Ascending aorta (tissue), 2 donors: ENCODE measurements around the gene MED27. TPM values are rescaled to one million over a fixed set of nuclear protein-coding genes. Genes with fewer than 3 reads are reported as not detected.

Experiments used
- DNase-seq, 2 donors: peaks; one replicate each; pipeline ENCODE4 v3.0.0-alpha.2; 2019; ENCODE audit warnings: low spot score in 2 of 2
- H3K27ac ChIP-seq, 2 donors: fragments of 200-600 bp; sonication (generic); one replicate each; pipeline ENCODE4 v1.5.1; 2016 to 2017; ENCODE audit warnings: mild to moderate bottlenecking in 1 of 2
- H3K27me3 ChIP-seq: fragments of 200-600 bp; sonication (generic); one replicate; pipeline ENCODE4 v1.5.1; 2017
- H3K36me3 ChIP-seq, 2 donors: fragments of 200-600 bp; sonication (generic); one replicate each; pipeline ENCODE4 v1.5.1; 2016
- H3K4me1 ChIP-seq, 2 donors: fragments of 200-600 bp; sonication (generic); one replicate each; pipeline ENCODE4 v1.5.1; 2016 to 2017; ENCODE audit warnings: mild to moderate bottlenecking in 1 of 2
- H3K4me3 ChIP-seq, 2 donors: fragments of 200-600 bp; sonication (generic); one replicate each; pipeline ENCODE4 v1.5.1; 2016 to 2017; ENCODE audit warnings: mild to moderate bottlenecking in 1 of 2
- H3K9me3 ChIP-seq, 2 donors: fragments of 200-600 bp; sonication (generic); one replicate each; pipeline ENCODE4 v1.5.1; 2016
- intact Hi-C: fragments of 100-400 bp; cut with DNase I; formaldehyde crosslinking; loops from one replicate; pipeline ENCODE4 v1.15.1; 2023
- total RNA-seq: library from RNA; depleted of rRNA; stranded (reverse); fragments of >200 nt; gene quantifications from one replicate; pipeline ENCODE4 v1.1.0, GENCODE V29; 2016
- TF ChIP-seq, protein P1 (sequence below), 3 experiments: fragments of 200-600 bp in 2 of 3; fragments of 450-650 bp in 1 of 3; sonication (generic) in 2 of 3; IDR thresholded peaks; one replicate each; pipeline ENCODE4 v1.5.1; 2016 to 2019; ENCODE audit warnings: antibody characterized with exemption in 3 of 3, mild to moderate bottlenecking in 1 of 3, moderate library complexity in 1 of 3

MED27 gene
- total RNA-seq, 1 donor from 2014 or later: 19.4 TPM

DNA sequence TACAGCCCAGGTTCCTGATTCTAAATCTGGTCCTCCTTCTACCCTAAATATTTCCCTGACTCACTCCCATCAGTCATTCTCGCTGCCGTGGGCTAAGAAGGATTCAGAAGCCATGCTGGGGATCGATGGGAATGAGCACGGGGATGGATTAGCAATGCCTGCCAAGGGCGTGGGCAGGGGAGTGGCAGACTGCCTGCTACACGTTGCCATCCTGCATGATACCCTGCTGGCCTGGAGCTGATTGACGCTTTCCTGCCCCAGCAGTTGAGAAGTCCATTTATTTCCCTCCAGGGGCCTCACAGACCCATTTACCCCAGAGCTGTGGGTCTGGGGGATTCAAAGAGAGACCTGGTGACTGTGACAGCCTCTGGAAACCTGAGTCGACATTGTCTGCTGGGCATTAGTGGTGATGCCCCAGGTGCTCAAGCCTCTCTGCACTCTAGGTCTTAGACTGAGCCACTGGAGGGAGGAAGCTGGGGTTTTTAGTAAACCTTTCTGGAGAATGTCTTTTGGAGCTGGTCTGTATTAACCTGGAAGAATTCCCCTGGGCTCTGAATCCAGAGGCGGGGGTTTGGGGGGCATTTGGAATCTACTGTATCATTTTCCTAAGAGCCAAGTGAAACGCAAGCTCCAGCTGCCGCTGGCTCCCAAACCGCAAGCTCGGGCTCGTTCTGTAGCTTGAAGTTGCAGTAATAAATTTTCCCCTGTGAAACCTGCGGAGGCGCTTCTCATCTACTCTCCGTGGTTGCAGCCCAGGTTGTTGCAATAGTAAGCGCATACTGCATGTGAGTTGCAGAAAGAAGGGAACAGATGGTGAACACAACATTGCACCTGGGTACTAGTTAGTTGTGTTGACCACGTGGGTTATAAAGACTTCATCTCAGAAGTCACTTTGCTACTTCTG, 263.4 kb downstream of the MED27 start:
- H3K27me3 ChIP-seq: no peaks in the 10 kb centered on the region
- TF ChIP-seq, protein P1, sequence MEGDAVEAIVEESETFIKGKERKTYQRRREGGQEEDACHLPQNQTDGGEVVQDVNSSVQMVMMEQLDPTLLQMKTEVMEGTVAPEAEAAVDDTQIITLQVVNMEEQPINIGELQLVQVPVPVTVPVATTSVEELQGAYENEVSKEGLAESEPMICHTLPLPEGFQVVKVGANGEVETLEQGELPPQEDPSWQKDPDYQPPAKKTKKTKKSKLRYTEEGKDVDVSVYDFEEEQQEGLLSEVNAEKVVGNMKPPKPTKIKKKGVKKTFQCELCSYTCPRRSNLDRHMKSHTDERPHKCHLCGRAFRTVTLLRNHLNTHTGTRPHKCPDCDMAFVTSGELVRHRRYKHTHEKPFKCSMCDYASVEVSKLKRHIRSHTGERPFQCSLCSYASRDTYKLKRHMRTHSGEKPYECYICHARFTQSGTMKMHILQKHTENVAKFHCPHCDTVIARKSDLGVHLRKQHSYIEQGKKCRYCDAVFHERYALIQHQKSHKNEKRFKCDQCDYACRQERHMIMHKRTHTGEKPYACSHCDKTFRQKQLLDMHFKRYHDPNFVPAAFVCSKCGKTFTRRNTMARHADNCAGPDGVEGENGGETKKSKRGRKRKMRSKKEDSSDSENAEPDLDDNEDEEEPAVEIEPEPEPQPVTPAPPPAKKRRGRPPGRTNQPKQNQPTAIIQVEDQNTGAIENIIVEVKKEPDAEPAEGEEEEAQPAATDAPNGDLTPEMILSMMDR (IDR thresholded peaks at IDR 0.05): no peak
- DNase-seq: no peak
- intact Hi-C loops: no loop called here
- H3K4me1 ChIP-seq: no peaks in the 10 kb centered on the region
- H3K9me3 ChIP-seq: no peaks in the 10 kb centered on the region
- no peak overlapping the region for H3K27ac ChIP-seq
- no peaks in the 10 kb centered on the region for H3K36me3 ChIP-seq
- H3K4me3 ChIP-seq: no peak overlapping the region

DNA sequence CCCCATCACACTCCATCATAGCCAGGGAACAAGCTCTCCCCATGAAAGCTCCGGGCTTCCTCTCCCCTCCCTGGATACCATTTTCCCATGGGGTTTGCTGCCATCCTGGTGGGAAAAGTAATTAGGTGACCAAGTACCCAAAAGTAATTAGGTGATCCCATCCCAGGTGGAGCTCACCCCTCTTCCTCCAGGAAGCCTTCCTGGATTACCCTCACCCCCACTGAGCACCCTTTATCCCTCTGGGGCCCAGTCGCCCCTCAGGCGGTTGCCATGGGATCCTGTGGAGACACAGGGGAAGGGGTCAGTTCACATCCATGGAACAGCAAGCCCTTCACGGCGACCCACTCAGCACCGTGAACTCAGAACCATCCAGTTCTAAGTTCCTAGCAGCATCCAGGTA, 265.0 kb downstream of the MED27 start:
- Histone ChIP-seq H3K4me3 (no peak overlapping the region), H3K36me3 (no peaks in the 10 kb centered on the region), H3K9me3 (no peaks in the 10 kb centered on the region), H3K27ac (no peak overlapping the region), H3K27me3 (no peaks in the 10 kb centered on the region), H3K4me1 (no peaks in the 10 kb centered on the region)
- DNase-seq: no peak
- intact Hi-C loops: no loop called here
- TF ChIP-seq, protein P1 (IDR thresholded peaks at IDR 0.05): no peak

DNA sequence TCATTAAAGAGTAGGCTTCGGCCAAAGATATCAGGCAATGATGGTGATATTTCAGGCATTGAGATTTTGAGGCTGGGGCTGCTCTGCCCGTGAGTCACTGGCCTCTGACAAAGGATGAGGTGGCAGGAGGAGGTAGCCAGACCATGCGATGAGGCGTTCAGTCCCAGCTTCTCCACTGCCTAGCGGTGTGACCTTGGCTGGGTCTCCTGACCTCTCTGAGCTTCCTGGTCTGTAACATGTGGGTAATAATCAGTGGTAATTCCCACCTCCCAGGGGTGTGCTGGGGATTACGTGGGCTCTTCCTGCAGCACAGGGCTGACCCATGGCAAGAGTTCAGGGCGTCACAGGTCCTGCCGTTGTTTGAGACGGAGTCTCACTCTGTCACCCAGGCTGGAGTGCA, 266.6 kb downstream of the MED27 start:
- Histone ChIP-seq H3K27me3 (no peaks in the 10 kb centered on the region), H3K4me1 (no peaks in the 10 kb centered on the region), H3K4me3 (no peak overlapping the region), H3K36me3 (no peaks in the 10 kb centered on the region), H3K27ac (no peak overlapping the region), H3K9me3 (no peaks in the 10 kb centered on the region)
- DNase-seq: no peak
- TF ChIP-seq, protein P1 (IDR thresholded peaks at IDR 0.05): no peak
- intact Hi-C loops: no loop called here

DNA sequence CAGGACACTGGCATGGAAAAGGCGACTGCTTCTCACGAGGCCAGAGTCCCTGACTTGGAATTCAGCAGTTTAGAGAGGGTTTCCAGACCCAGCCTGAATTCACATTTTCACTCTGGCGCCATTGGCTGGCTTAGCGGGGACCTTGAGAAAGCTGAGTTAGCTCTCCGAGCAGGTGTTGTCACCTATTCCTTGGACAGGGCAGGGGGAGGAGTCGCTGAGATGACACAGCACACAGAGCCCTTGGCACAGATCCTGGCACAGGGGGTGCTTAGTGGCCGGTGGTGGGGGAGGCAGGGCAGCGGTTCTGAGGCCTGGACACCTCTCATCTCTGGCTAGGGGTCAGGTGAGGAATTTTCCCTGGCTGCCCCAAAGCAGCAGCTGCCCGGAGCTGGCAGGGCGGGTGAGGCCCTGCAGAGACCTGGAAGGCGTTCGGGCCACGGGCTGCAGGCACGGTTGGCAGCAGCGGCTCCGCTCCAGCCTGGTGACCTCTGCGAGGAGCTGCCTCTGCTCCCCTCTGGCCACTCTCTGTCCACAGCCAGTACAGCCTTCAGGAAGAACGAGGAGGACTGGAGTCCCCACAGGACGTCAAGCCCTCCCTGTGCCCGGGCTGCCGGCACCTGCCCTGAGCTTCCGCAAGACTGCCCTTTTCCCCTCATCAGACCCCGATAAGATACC, 267.4 kb downstream of the MED27 start:
- Histone ChIP-seq H3K27ac (no peak overlapping the region), H3K27me3 (no peaks in the 10 kb centered on the region), H3K4me3 (no peak overlapping the region), H3K4me1 (no peaks in the 10 kb centered on the region), H3K9me3 (no peaks in the 10 kb centered on the region), H3K36me3 (no peaks in the 10 kb centered on the region)
- intact Hi-C loops: no loop called here
- no peak for DNase-seq
- TF ChIP-seq, protein P1 (IDR thresholded peaks at IDR 0.05): no peak

DNA sequence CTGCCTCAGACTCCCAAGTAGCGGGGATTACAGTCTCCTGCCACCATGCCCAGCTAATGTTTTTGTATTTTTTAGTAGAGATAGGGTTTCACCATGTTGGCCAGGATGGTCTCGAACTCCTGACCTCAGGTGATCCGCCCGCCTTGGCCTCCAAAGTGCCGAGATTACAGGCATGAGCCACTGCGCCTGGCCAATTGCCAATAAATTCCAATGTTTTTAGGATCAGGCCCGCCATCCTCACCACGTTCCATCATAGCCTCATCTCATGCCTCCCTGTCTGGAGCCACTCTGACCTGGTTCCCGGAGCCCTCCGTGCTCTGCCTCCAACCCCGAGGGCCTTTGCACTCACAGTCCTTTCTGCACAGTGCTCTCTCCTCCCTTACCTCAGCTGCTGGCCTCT, 268.3 kb downstream of the MED27 start:
- H3K9me3 ChIP-seq: no peaks in the 10 kb centered on the region
- no peak overlapping the region for H3K4me3 ChIP-seq
- no peaks in the 10 kb centered on the region for H3K4me1 ChIP-seq
- DNase-seq: no peak
- TF ChIP-seq, protein P1 (IDR thresholded peaks at IDR 0.05): no peak
- H3K36me3 ChIP-seq: no peaks in the 10 kb centered on the region
- no peaks in the 10 kb centered on the region for H3K27me3 ChIP-seq
- intact Hi-C loops: no loop called here
- H3K27ac ChIP-seq: no peak overlapping the region
